Stomach (tissue), 4 donors: ENCODE data around the gene TLR1.

Experiments
- EP300 ChIP-seq: sonication (generic); formaldehyde crosslinking; IDR thresholded peaks from one replicate; pipeline ENCODE4 v1.6.1; 2017; ENCODE audit warnings: antibody characterized with exemption
- POLR2A ChIP-seq, 4 donors: fragments of 450-650 bp; IDR thresholded peaks; one replicate each; pipeline ENCODE4 v1.6.1; 2016; ENCODE audit warnings: antibody characterized with exemption in 4 of 4, control low read depth in 2 of 4, mild to moderate bottlenecking in 1 of 4, moderate library complexity in 1 of 4
- POLR2AphosphoS5 ChIP-seq, 3 donors: sonication (generic); formaldehyde crosslinking; IDR thresholded peaks; one replicate each; pipeline ENCODE4 v1.6.1; 2016; ENCODE audit warnings: antibody characterized with exemption in 3 of 3
- TF ChIP-seq, protein P1 (sequence below), 7 experiments: fragments of 450-650 bp in 4 of 7; fragments of 200-600 bp in 3 of 7; sonication (generic) in 3 of 7; IDR thresholded peaks; one replicate each; pipeline ENCODE4 v1.5.1; 2016 to 2019; ENCODE audit warnings: antibody characterized with exemption in 7 of 7, control low read depth in 2 of 7, mild to moderate bottlenecking in 1 of 7

DNA sequence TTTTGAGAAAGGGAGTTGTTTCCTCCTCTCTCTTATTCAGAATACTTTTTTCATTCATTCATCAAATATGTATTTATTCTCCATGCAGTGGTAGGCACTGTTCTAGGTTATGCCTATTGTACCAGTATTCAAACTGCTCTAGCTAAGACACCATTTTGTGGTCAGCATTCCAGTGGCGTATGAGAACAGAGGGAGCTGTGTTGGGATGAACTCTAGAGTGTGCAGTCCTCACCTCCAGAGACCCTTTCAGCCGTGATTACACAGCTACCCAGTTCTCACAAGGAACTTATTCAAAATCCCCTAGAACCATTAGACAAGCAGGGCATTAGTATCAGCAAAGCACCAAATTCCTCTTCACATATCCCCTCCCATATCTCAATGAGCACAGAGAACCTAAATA lies 4.2 kb downstream of the TLR1 start:
- TF ChIP-seq, protein P1, sequence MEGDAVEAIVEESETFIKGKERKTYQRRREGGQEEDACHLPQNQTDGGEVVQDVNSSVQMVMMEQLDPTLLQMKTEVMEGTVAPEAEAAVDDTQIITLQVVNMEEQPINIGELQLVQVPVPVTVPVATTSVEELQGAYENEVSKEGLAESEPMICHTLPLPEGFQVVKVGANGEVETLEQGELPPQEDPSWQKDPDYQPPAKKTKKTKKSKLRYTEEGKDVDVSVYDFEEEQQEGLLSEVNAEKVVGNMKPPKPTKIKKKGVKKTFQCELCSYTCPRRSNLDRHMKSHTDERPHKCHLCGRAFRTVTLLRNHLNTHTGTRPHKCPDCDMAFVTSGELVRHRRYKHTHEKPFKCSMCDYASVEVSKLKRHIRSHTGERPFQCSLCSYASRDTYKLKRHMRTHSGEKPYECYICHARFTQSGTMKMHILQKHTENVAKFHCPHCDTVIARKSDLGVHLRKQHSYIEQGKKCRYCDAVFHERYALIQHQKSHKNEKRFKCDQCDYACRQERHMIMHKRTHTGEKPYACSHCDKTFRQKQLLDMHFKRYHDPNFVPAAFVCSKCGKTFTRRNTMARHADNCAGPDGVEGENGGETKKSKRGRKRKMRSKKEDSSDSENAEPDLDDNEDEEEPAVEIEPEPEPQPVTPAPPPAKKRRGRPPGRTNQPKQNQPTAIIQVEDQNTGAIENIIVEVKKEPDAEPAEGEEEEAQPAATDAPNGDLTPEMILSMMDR (IDR thresholded peaks at IDR 0.05): no peak
- TF ChIP-seq POLR2AphosphoS5 (IDR thresholded peaks at IDR 0.05): no peak
- no peak for TF ChIP-seq EP300
- TF ChIP-seq POLR2A (IDR thresholded peaks at IDR 0.05): no peak
